Measurements from ENCODE around the gene MAPT.
"Not testable (repeated sequence)": the region's sequence is repeated elsewhere in the genome, so short reads cannot be mapped to it uniquely, and the experiment has no call there.

The MAPT gene

GRCh38 chr17:45900723-45901415 lies 6.5 kb downstream of the MAPT start:
- no peak for DNase-seq (ENCODE audit: low read depth)

DNA sequence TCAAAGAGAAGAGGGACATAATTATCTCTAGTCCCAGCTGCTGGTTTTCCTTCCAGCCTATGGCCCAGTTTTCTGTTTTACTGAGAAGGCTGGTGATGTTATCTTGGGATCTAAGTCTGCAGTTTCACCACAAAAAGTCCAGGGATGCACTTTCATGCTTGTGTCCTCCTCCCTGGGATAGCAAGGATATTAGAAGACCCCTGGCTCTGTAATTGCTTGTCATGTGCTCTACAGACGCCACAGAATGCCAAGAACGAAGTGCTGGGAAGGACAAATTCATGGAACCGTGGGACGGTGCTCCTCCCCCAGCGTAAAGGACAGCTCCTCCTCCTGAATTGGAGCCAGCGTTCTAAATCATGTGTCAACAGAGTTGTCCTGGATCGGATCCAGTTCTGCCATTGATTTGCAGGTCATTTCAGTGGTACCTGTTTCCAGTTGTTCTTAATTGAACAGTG lies 8.6 kb downstream of the MAPT start:
- no peak for DNase-seq (ENCODE audit: low read depth)

GRCh38 chr17:45904866-45905265 lies 10.5 kb downstream of the MAPT start:
- DNase-seq (ENCODE audit: low read depth), result no peak

DNA sequence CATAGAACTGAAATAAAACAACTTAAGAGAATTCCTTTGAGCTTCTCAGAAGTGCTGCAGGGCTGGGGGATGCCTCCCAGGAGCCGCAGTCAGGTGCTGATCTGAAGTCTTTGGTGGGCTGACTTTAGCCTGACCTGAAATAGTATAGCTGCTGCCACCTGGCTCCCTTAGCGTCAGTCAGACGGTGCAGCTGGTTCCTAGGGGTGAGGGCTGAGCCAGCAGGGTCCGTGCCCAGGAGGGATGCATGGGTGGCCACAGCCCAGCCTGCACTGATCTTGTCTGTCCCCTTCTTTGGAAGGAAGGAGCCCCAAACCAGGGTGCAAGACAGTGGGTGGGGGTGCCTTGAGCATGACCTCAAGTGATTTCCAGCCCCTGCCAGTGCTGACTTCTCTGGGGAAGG lies 11.5 kb downstream of the MAPT start:
- no peak for DNase-seq (ENCODE audit: low read depth)

GRCh38 chr17:45906237-45906636 lies 11.9 kb downstream of the MAPT start:
- no peak for DNase-seq (ENCODE audit: low read depth)

- no peak for DNase-seq (ENCODE audit: low read depth)
These were observed 12.7 kb downstream of the MAPT start for GRCh38 chr17:45906927-45907622.

DNA sequence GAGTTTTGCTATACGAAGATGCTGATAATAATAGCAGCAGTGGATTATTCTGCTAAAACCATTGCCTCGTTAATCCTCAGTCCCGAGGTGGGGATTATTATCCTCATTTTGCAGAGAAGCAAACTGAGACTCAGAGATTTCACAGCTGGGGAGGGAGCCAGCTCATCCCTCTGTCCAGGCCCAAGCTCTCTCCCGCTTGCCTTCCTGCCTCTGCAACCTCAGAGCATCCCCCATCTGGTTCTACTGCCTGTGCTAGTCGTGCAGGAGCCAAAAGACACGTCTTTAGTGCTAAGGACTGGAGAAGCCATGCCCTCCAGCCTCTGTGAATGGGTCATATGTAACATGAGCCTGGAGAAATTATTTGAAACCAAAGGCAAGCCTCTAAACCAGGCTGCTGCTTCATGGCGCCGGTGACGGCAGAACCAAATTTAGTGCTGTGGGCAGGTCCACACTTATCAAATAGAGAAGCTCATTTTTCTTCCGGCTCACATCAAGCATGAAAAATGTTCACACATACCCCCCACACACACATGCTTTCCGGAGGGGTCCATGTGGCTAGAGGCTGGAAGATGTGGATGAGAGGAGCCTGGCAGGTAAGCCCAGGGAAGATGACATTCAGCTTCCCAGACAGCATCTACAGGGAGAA lies 13.5 kb downstream of the MAPT start:
- DNase-seq (ENCODE audit: low read depth), result no peak

DNA sequence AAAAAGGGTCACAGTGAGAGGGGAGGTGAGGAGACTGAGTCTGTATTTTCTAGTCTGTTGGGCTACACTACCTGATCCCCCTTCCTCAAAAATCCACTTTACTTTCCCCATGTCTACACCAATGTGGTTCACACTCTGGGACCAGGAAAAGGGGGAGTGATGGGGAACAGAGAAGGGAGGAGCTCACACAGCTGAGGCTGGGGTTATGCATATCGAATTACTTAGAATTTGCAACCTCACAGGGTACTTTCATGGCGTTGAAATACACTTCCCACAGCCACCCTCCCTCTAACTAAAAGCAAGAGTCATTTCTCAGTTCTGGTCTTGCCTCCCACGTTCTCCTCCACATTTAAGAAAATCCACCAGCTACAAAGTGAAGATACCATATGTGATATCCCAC lies 14.1 kb downstream of the MAPT start:
- no peak for DNase-seq (ENCODE audit: low read depth)

- DNase-seq (ENCODE audit: low read depth), result no peak
These were observed 14.6 kb downstream of the MAPT start for GRCh38 chr17:45908935-45909334.

GRCh38 chr17:45910667-45911066 lies 16.3 kb downstream of the MAPT start:
- no peak for DNase-seq (ENCODE audit: low read depth)

GRCh38 chr17:45912319-45912718 lies 18.0 kb downstream of the MAPT start:
- DNase-seq (ENCODE audit: low read depth), result no peak

DNA sequence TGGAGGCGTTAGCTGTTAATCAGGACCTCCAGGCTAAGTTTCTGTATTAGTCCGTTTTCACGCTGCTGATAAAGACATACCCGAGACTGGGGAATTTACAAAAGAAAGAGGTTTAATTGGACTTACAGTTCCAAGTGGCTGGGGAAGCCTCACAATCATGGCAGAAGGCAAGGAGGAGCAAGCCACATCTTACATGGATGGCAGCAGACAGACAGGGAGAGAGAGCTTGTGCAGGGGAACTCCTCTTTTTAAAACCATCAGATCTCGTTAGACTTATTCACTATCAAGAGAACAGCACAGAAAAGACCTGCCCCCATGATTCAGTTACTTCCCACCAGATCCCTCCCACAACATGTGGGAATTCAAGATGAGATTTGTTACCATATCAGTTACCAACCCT lies 18.7 kb downstream of the MAPT start:
- not testable (repeated sequence) for DNase-seq (ENCODE audit: low read depth)

DNA sequence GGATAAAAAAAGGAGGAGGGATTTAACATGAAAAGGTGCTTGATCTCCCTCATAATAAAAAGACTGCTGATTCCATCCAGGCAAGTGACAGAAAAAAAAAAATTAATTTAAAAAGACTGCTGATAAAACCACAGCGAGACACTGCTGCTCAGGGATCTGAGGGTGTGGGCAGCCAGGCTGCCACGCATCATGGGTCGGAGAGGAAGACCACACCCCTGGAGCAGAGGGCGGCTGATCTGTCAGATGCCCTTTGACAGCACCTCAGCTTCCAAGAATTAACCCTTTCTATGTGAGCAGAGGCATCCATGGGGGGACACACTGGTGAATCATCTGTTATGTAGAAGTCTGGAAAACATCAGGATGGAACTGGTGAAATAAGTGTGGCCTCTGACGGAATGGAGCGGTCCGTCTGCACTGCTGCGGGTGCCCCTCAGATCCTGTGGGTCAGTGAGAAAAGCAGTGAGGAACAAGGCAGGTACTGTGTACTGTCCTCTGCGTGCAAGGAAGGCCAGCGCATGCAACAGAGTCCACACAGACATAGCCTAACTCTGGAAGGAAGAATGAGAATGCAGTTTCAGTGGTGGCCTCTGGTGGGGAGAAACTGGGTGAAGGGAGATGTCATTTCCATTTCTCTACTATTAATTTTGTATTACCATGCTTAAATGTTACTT lies 19.8 kb downstream of the MAPT start:
- no peak for DNase-seq (ENCODE audit: low read depth)

GRCh38 chr17:45915263-45915662 lies 20.9 kb downstream of the MAPT start:
- no peak for DNase-seq (ENCODE audit: low read depth)

GRCh38 chr17:45917081-45917480 lies 22.7 kb downstream of the MAPT start:
- DNase-seq (ENCODE audit: low read depth), result no peak

GRCh38 chr17:45918241-45918745 lies 23.9 kb downstream of the MAPT start:
- DNase-seq (ENCODE audit: low read depth), result no peak

GRCh38 chr17:45919136-45919535 lies 24.8 kb downstream of the MAPT start:
- DNase-seq (ENCODE audit: low read depth), result no peak

DNA sequence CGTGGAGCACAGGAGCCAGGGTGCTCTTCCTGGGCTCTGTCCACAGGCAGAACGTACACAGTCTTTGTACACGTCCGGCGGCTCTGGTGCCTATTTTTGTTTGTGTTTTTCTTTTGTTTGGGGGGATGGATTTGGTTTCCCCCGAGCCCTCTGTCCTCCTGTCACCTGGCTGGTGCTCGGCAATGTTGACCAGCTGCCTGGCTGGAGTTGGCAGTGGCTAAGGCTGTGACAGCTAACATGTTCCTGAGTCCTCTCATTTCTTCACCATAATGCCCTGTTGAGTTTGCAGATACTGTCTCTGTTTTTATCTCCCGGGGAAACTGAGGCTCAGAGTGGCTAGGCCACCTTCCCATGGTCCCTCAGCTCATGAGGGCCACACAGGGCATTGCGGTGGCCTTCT lies 25.7 kb downstream of the MAPT start:
- no peak for DNase-seq (ENCODE audit: low read depth)

- DNase-seq (ENCODE audit: low read depth), result no peak
These were observed 29.3 kb downstream of the MAPT start for GRCh38 chr17:45923511-45924268.

DNA sequence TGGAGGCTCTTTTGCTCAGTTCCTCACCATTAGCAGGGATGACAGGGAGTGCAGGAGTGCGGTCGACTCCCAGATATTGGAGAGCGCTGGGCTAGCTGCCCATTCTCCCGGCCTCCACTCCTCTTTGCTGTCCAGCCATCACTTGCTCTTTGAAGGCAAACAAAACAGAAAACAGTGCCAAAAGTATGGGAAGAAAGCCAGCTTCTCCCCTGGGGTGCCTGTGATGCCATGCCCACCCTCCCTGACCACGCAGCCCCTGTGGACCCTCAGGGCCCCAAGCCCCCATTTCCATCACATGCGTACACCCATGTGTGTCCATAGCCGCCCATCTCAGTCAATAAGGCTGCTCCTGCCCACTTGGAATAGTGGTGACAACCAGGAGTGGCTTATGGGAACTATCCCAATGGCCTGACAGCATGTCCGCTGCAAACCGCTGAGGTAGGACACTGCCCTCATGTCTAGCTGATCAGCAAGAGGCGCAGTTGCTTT lies 30.0 kb downstream of the MAPT start:
- no peak for DNase-seq (ENCODE audit: low read depth)

- DNase-seq (ENCODE audit: low read depth), result no peak
These were observed 31.0 kb downstream of the MAPT start for GRCh38 chr17:45925311-45925710.

Data from T follicular helper cell (primary cell).